Measurements from ENCODE around the gene PDXP. TPM values are rescaled to one million over a fixed set of nuclear protein-coding genes. Genes with fewer than 3 reads are reported as not detected.

The PDXP gene
- total RNA-seq, 1 experiment from 2014 or later, result 17.6 TPM

DNA sequence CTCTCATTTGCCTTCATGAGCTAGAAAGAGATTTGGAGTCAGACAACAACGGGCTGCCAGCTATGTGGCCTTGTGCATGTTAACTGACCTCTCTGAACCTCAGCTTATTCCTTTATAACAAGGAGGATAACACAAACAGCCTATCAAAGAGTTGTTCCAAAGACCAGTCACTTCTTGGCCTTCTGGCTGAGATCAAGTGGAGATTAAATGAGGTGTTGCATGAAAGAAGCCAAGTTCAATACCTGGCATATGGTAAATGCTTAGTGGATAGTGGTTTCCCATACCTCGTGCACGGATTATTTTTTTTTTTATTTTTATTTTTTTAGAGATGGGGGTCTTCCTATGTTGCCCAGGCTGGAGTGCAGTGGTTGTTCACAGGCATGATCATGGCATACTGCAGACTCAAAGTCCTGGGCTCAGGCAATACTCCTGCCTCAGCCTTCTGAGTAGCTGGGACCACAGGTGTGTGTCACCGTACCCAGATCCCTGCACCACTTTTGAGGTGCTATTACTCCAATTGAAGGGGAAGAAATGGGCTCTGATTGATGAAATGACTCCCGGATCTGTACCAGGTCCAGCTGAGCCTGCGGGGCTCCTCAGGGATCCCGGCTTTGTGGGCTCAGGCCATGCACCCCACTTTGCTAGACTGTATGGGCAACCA lies 21.8 kb downstream of the PDXP start:
- intact Hi-C loops (cut with micrococcal nuclease; ENCODE audit: unreplicated experiment) (loop anchor here (2.0 kb wide), 1 partner anchor 38 kb away; no protein-coding TSS in a partner anchor), in situ Hi-C loops (cut with HindIII; ENCODE audit: low pct_unique_long_range_greater_than_20kb, low sequenced_read_pairs) (no loop called here)
- Histone ChIP-seq H3K36me3 (ENCODE audit: control insufficient read depth, insufficient read depth, low read length) (no peaks in the 10 kb centered on the region), H3K9me3 (ENCODE audit: control insufficient read depth, insufficient read depth, low read depth, low read length) (no peaks in the 10 kb centered on the region), H3K27me3 (ENCODE audit: control insufficient read depth, insufficient read depth, low read length) (no peaks in the 10 kb centered on the region), H3K4me1 (ENCODE audit: control insufficient read depth, insufficient read depth, low read length) (peaks cover 32% of the 10 kb centered on the region), H3K4me3 (ENCODE audit: low read depth in 2 of 2, low read length in 2 of 2) (no peak overlapping the region), H3K27ac (ENCODE audit: low read length) (peak overlapping the region; percentile 39; the same call in 1 of the 2 replicates)
- DNase-seq (ENCODE audit: low read depth, low spot score), result no peak
- 0 out of 2 replicates have a peak, but pooled peaks have one; percentile 6 for ATAC-seq
- TF ChIP-seq POLR2AphosphoS5 (IDR thresholded peaks at IDR 0.05; ENCODE audit: low read depth, low read length) (peak; percentile 86; the same call in 1 of the 2 replicates), SIN3A (IDR thresholded peaks at IDR 0.05; ENCODE audit: borderline replicate concordance, insufficient read depth, low read depth, low read length) (no peak), TCF7L2 (IDR thresholded peaks at IDR 0.05; ENCODE audit: low read depth, low read length) (no peak), REST (IDR thresholded peaks at IDR 0.05; ENCODE audit: insufficient read depth in 1 of 2, low read depth in 2 of 2, low read length in 1 of 2) (no peak), CTCF (IDR thresholded peaks at IDR 0.05) (no peak)
- ChIA-PET CTCF (interaction anchor here (2.0 to 2.7 kb wide), 2 partner anchors 19 to 37 kb away, joined by 11 to 13 read pairs; no protein-coding TSS in a partner anchor), POLR2A (no interaction called here)
- BruUV-seq (replicated peaks), result no TSS peak

- BruUV-seq (replicated peaks), result no TSS peak
- ChIA-PET CTCF (interaction anchor here (1.1 to 2.7 kb wide), 3 partner anchors 20 to 38 kb away, joined by 8 to 13 read pairs (median 11); partner anchors contain the start of gene PDXP), POLR2A (no interaction called here)
- Histone ChIP-seq H3K36me3 (ENCODE audit: control insufficient read depth, insufficient read depth, low read length) (no peaks in the 10 kb centered on the region), H3K9me3 (ENCODE audit: control insufficient read depth, insufficient read depth, low read depth, low read length) (no peaks in the 10 kb centered on the region), H3K4me3 (ENCODE audit: low read depth in 2 of 2, low read length in 2 of 2) (no peak overlapping the region), H3K27ac (ENCODE audit: low read length) (peak overlapping the region; percentile 59), H3K27me3 (ENCODE audit: control insufficient read depth, insufficient read depth, low read length) (no peaks in the 10 kb centered on the region), H3K4me1 (ENCODE audit: control insufficient read depth, insufficient read depth, low read length) (peaks cover 32% of the 10 kb centered on the region)
- peak; percentile 60 for ATAC-seq
- in situ Hi-C loops (cut with HindIII; ENCODE audit: low pct_unique_long_range_greater_than_20kb, low sequenced_read_pairs), result no loop called here
- no peak for DNase-seq (ENCODE audit: low read depth, low spot score)
- no peak for TF ChIP-seq CTCF (IDR thresholded peaks at IDR 0.05)
- no peak for TF ChIP-seq POLR2AphosphoS5 (IDR thresholded peaks at IDR 0.05; ENCODE audit: low read depth, low read length)
- TF ChIP-seq SIN3A (IDR thresholded peaks at IDR 0.05; ENCODE audit: borderline replicate concordance, insufficient read depth, low read depth, low read length), result no peak
- TF ChIP-seq REST (IDR thresholded peaks at IDR 0.05; ENCODE audit: insufficient read depth in 1 of 2, low read depth in 2 of 2, low read length in 1 of 2), result no peak
- intact Hi-C loops (cut with micrococcal nuclease; ENCODE audit: unreplicated experiment), result loop anchor here (2.0 kb wide), 1 partner anchor 38 kb away; no protein-coding TSS in a partner anchor
Observed at GRCh38 chr22:37681001-37681424, 22.5 kb downstream of the PDXP start.

Data from Panc1 (cell line).